Lung microvascular endothelial cell (primary cell): ENCODE measurements around the gene BDH1. TPM values are rescaled to one million over a fixed set of nuclear protein-coding genes. Genes with fewer than 3 reads are reported as not detected.
"Not testable (repeated sequence)": the region's sequence is repeated elsewhere in the genome, so short reads cannot be mapped to it uniquely, and the experiment has no call there.

Source experiments
- DNase-seq, 2 donors: peaks; one replicate each; pipeline versions ENCODE4 v3.0.0 to v3.0.0-alpha.2; 2010; ENCODE audit warnings: low read depth in 2 of 2
- total RNA-seq: library from RNA; depleted of rRNA; stranded (reverse); fragments of >200 nt; gene quantifications from 2 replicates; pipeline ENCODE4 v1.2.1, GENCODE V29; 2014

BDH1 gene
- 1.6 and 1.7 TPM in 2 replicates for total RNA-seq

- peak in 1 of 2 donors; percentile 29 for DNase-seq
These were observed at the start of gene BDH1 for GRCh38 chr3:197555281-197556261. BDH1 (minus strand) TSS chr3:197555968; CDS start chr3:197546443, 9,525 bp downstream.

DNA sequence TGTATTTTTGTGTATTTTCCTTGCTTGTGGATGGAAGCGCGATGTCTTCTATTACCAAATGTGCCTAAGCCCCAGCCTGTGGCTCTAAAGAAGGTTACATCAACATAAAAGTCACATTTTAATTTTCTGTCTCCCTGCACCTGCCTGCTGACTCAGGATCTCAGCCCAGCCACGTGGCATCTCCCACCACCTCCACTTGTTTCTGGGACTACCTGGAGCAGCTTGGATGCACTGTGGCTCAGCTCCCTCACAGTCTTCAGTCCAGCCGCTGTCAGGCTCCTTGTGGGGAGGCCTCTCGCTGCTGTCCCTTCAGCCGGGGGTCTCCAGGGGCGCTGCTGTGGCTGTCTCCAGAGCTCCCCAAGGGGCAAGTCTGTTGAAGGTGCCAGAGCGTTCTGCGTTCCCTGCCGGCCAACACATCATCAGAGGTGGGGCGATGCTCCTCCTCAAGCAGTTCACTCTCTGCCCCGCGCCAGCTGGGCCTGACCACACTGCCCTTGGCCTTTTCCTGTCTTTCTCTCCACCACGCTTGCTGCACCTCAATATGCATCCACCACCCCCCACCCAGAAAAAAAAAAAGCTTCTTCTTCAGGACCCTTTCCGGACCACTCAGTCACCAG, 47.7 kb upstream of the BDH1 start:
- DNase-seq = no peak

DNA sequence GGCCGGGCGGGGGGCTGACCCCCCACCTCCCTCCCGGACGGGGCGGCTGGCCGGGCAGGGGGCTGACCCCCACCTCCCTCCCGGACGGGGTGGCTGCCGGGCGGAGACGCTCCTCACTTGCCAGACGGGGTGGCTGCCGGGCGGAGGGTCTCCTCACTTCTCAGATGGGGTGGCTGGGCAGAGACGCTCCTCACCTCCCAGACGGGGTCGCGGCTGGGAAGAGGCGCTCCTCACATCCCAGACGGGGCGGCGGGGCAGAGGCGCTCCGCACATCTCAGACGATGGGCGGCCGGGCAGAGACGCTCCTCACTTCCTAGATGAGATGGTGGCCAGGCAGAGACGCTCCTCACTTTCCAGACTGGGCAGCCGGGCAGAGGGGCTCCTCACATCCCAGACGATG, 46.6 kb upstream of the BDH1 start:
- not testable (repeated sequence) for DNase-seq

DNA sequence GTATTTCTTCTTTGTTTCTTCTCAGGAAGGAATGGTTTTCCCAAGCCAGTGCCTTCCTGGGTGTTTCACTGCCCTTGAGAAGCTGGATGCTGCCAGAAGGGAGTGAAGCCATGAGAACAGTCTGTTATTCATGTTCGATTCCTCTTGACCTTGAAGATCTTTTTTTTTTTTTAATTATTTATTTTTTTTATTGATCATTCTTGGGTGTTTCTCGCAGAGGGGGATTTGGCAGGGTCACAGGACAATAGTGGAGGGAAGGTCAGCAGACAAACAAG, 45.7 kb upstream of the BDH1 start:
- not testable (repeated sequence) for DNase-seq

GRCh38 chr3:197600796-197601565, 45.2 kb upstream of the BDH1 start:
- DNase-seq = no peak

- DNase-seq = peak; percentile 79 to 86
These were observed 43.5 kb upstream of the BDH1 start for GRCh38 chr3:197599089-197599765.

GRCh38 chr3:197598404-197598980, 42.7 kb upstream of the BDH1 start:
- no peak for DNase-seq

- DNase-seq = no peak
These were observed 41.6 kb upstream of the BDH1 start for GRCh38 chr3:197597335-197597734.

GRCh38 chr3:197595470-197596185, 39.9 kb upstream of the BDH1 start:
- peak in 1 of 2 donors; percentile 6 for DNase-seq

- no peak for DNase-seq
These were observed 37.2 kb upstream of the BDH1 start for GRCh38 chr3:197593046-197593380.

GRCh38 chr3:197592361-197593045, 36.7 kb upstream of the BDH1 start:
- DNase-seq = no peak

DNA sequence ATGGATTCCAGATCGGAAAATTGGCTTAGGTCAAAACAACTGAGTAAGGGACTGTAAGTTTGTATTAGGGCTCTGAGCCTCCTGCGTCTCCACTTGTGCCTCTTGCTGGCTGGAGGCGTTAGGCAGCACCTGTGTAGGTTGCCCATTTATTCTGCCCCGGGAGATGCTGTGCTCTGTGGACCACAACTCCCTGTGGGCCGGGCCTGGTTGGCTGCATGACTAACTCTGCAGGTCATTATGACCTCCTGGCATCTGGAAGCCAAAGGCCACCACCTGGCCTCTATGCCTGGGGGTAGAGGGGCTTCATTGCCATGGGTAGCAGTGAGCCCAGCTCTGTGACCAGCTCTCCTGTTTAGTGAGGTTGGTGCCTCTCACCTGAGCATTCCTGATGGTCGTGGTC, 36.0 kb upstream of the BDH1 start:
- no peak for DNase-seq

- no peak for DNase-seq
These were observed 34.7 kb upstream of the BDH1 start for GRCh38 chr3:197590313-197590962.

DNA sequence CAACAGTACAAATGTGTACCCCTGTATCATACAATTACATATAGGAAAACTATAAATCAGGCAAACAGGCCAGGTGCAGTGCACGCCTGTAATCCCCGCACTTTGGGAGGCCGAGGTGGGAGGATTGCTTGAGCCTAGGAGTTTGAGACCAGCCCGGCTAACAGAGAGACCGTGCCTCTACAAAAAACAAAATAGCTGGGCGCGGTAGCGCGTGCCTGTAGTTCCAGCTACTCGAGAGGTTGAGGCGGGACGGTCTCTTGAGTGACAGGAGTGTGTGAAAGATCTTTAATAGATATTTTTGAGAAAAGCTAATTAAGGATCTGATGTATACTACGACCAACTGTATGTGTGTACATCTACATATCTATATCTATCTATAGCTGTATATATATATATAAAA, 33.8 kb upstream of the BDH1 start:
- no peak for DNase-seq

DNA sequence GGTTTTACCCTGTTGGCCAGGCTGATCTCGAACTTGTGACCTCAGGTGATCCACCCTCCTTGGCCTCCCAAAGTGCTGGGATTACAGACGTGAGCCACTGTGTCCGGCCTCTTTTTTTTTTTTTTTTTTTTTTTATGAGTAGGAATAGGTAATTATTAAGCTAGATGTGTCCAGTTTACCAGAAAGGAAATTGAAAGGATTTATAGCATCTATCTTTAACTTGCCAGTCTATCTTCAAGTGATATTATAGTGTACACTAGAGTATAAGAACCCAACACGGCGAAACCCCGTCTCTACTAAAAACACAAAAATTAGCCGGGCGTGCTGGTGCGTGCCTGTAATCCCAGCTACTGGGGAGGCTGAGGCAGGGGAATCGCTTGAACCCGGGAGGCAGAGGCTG, 31.0 kb upstream of the BDH1 start:
- not testable (repeated sequence) for DNase-seq

- no peak for DNase-seq
These were observed 30.4 kb upstream of the BDH1 start for GRCh38 chr3:197586181-197586580.

DNA sequence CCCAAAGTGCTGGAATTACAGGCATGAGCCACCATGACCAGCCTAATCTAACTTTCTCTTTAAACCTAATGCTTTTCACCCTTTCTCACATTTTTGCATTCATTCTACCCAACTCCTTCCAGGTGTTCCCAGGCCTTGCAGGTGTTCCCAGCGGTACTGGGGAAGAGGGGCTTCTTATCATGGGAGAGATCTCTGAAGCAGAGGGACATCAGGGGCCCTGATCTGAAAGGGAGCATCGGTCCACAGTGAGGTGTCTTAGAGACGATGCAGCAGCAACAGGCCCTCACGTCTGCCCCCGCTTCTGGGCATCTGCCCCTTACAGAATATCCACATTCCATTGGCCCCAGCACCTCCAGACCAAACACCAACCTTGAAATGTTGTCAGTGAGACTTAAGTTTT, 29.0 kb upstream of the BDH1 start:
- DNase-seq = no peak

- DNase-seq = no peak
These were observed 27.6 kb upstream of the BDH1 start for GRCh38 chr3:197583371-197583770.

- no peak for DNase-seq
These were observed 24.5 kb upstream of the BDH1 start for GRCh38 chr3:197580253-197580691.

- DNase-seq = no peak
These were observed 22.6 kb upstream of the BDH1 start for GRCh38 chr3:197578376-197578775.
